OCI-LY3 (cell line): ENCODE results near the gene MMRN1.

Experiments
- H2AFZ ChIP-seq: fragments of 200-600, 300-600 bp; shearing (Covaris generic); 2 replicates; pipeline ENCODE4 v1.6.0; 2014; ENCODE audit warnings: antibody characterized with exemption, low read depth, low read length
- H3K27ac ChIP-seq: fragments of 200-600, 300-600 bp; sonication (generic); 2 replicates; pipeline ENCODE4 v1.5.1; 2014; ENCODE audit warnings: mild to moderate bottlenecking, low read length, moderate library complexity, mixed read lengths
- H3K27me3 ChIP-seq: fragments of 200-600, 300-600 bp; sonication (generic); 2 replicates; pipeline ENCODE4 v1.6.1; 2014; ENCODE audit warnings: low read depth, low read length, mixed read lengths
- H3K36me3 ChIP-seq: fragments of 200-600, 300-600 bp; sonication (generic); replicated peaks from 2 replicates; pipeline ENCODE3; 2014; ENCODE audit warnings: low read depth, low read length, mixed read lengths
- H3K4me1 ChIP-seq: fragments of 300-600, 200-600 bp; sonication (generic); 2 replicates; pipeline ENCODE4 v1.6.1; 2014; ENCODE audit warnings: low read length, mixed read lengths
- H3K4me2 ChIP-seq: fragments of 200-600, 300-600 bp; sonication (generic); 2 replicates; pipeline ENCODE4 v1.6.1; 2014; ENCODE audit warnings: low read length, mixed read lengths
- H3K4me3 ChIP-seq: fragments of 300-600, 200-600 bp; sonication (generic); 2 replicates; pipeline ENCODE4 v1.5.1; 2014; ENCODE audit warnings: antibody characterized with exemption, mild to moderate bottlenecking, low read length, moderate library complexity
- H3K79me2 ChIP-seq: fragments of 300-600, 200-600 bp; shearing (Covaris generic); 2 replicates; pipeline ENCODE4 v1.6.1; 2014; ENCODE audit warnings: mild to moderate bottlenecking, low read length, mixed read lengths
- H3K9ac ChIP-seq: fragments of 300-600, 200-600 bp; shearing (Covaris generic); 2 replicates; pipeline ENCODE4 v1.6.0; 2014; ENCODE audit warnings: mild to moderate bottlenecking, low read length, moderate library complexity
- H3K9me3 ChIP-seq: fragments of 200-600, 300-600 bp; shearing (Covaris generic); 2 replicates; pipeline ENCODE4 v1.6.1; 2014; ENCODE audit warnings: low read length, mixed read lengths; ENCODE audit not compliant: insufficient read depth
- H4K20me1 ChIP-seq: fragments of 200-600, 300-600 bp; sonication (generic); 2 replicates; pipeline ENCODE4 v1.6.1; 2016; ENCODE audit warnings: low read length, mixed read lengths; ENCODE audit not compliant: insufficient read depth
- CTCF ChIP-seq: fragments of 200-600, 300-600 bp; sonication (generic); IDR thresholded peaks from 2 replicates; pipeline ENCODE4 v1.5.1; 2014; ENCODE audit warnings: antibody characterized with exemption, low read length, low read depth
- EZH2phosphoT487 ChIP-seq: fragments of 200-600 bp; shearing (Covaris generic); IDR thresholded peaks from 2 replicates; pipeline ENCODE4 v1.6.1; 2018; ENCODE audit warnings: antibody characterized with exemption, mixed run types, low read depth

MMRN1 gene

GRCh38 chr4:89952458-89952857 is 57.8 kb downstream of the MMRN1 start:
- no peak overlapping the region for H2AFZ ChIP-seq
- H3K79me2 ChIP-seq, result no peaks in the 10 kb centered on the region
- TF ChIP-seq CTCF, result no peak
- TF ChIP-seq EZH2phosphoT487, result no peak
- no peak overlapping the region for H3K27ac ChIP-seq
- no peaks in the 10 kb centered on the region for H3K9me3 ChIP-seq
- H4K20me1 ChIP-seq, result no peaks in the 10 kb centered on the region
- H3K36me3 ChIP-seq, result no peaks in the 10 kb centered on the region
- H3K4me3 ChIP-seq, result no peak overlapping the region
- no peak overlapping the region for H3K4me2 ChIP-seq
- H3K4me1 ChIP-seq, result no peaks in the 10 kb centered on the region
- H3K27me3 ChIP-seq, result no peaks in the 10 kb centered on the region
- no peak overlapping the region for H3K9ac ChIP-seq

GRCh38 chr4:89954906-89955695 is 60.4 kb downstream of the MMRN1 start:
- Histone ChIP-seq H4K20me1 (no peaks in the 10 kb centered on the region), H3K9me3 (no peaks in the 10 kb centered on the region), H2AFZ (no peak overlapping the region), H3K9ac (no peak overlapping the region), H3K27ac (no peak overlapping the region), H3K4me2 (no peak overlapping the region), H3K27me3 (no peaks in the 10 kb centered on the region), H3K4me3 (no peak overlapping the region), H3K4me1 (no peaks in the 10 kb centered on the region), H3K79me2 (no peaks in the 10 kb centered on the region), H3K36me3 (no peaks in the 10 kb centered on the region)
- TF ChIP-seq EZH2phosphoT487 (no peak), CTCF (no peak)

DNA sequence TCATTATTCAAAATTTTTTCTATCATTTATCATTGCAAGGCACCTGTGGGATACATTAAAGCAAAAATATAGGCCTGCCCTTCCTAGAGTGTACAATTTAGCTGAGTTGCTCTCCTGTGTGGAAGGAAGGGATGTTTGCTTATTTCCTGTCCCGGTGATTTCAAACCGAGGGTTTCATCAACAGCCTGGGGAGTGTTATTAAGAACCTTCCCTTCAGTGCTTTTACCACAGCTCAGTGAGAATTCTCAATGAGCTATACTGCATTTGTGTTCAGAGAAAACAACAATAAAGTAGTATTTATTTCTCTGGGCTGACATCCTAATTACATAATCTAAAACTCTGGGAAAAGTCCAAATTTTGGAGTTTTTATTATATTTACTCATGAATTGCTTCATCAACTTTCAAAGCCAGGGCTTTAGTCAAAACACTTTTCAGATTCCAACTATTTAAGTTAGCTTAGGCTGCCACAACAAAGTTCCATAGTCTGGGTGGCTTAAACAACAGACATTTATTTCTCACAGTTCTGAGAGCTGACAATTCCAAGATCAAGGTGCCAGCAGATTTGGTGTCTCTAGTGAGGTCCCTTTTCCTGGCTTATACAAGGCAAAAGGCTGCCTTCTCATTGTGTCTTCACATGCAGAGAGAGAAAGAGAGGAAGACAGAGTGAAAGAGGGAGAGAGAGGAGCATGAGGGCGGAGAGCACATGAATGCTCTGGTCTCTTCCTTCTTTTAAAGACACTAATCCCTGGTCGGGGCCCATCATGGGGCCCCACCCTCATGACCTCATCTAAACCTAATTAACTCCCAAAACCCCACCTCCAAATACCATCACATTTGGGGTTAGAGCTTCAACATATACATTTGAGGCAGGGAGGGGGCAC is 62.6 kb downstream of the MMRN1 start:
- H2AFZ ChIP-seq, result no peak overlapping the region
- no peak overlapping the region for H3K9ac ChIP-seq
- H3K36me3 ChIP-seq, result no peaks in the 10 kb centered on the region
- H3K9me3 ChIP-seq, result no peaks in the 10 kb centered on the region
- H3K4me1 ChIP-seq, result no peaks in the 10 kb centered on the region
- H3K79me2 ChIP-seq, result no peaks in the 10 kb centered on the region
- H4K20me1 ChIP-seq, result no peaks in the 10 kb centered on the region
- H3K27me3 ChIP-seq, result no peaks in the 10 kb centered on the region
- H3K4me3 ChIP-seq, result no peak overlapping the region
- TF ChIP-seq EZH2phosphoT487 (no peak), CTCF (no peak)
- no peak overlapping the region for H3K27ac ChIP-seq
- no peak overlapping the region for H3K4me2 ChIP-seq

DNA sequence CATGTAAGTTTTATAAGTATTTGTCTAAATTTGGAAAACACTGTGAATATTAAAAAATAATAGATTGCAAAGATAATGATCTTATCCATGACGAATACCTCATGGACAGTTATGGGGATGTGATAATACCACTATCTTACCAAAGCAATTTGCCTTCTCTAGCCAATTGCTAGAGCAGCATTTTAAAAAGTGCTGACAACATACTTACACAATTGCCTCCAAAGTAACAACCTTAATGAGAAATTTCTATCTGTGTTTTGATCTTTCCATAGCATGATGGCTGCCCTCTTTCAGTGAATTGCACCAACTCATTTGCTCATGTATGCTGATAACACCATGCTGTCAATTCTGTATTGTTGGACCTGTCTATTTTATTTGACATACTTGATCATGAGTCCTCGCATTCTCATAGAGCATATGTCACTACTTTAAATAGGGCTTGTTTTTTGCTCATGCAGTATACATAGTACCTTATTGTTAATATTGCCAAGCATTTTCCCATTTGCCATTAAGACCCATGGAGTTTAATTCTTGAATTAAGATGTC is 87.2 kb downstream of the MMRN1 start:
- no peak overlapping the region for H2AFZ ChIP-seq
- no peaks in the 10 kb centered on the region for H3K9me3 ChIP-seq
- no peaks in the 10 kb centered on the region for H4K20me1 ChIP-seq
- no peak overlapping the region for H3K27ac ChIP-seq
- H3K27me3 ChIP-seq, result no peaks in the 10 kb centered on the region
- H3K4me1 ChIP-seq, result no peaks in the 10 kb centered on the region
- no peaks in the 10 kb centered on the region for H3K79me2 ChIP-seq
- TF ChIP-seq EZH2phosphoT487 (no peak), CTCF (no peak)
- no peak overlapping the region for H3K4me2 ChIP-seq
- H3K4me3 ChIP-seq, result no peak overlapping the region
- H3K36me3 ChIP-seq, result no peaks in the 10 kb centered on the region
- no peak overlapping the region for H3K9ac ChIP-seq
